BE2C (cell line): ENCODE results near the gene KCNE1.
A peak's percentile ranks its signal among the peaks of the same experiment; 100 is the strongest.

Experiments used
- DNase-seq: peaks from one replicate; pipeline ENCODE4 v3.0.0-alpha.2; 2020
- H3K27me3 ChIP-seq: fragments of 250-450 bp; sonication (Bioruptor Pico); 2 replicates; pipeline ENCODE4 v1.5.1; 2020; ENCODE audit warnings: mild to moderate bottlenecking
- H3K36me3 ChIP-seq: fragments of 250-450 bp; sonication (Bioruptor Pico); 2 replicates; pipeline ENCODE4 v1.5.1; 2020; ENCODE audit warnings: mild to moderate bottlenecking
- H3K4me1 ChIP-seq: fragments of 250-450 bp; sonication (Bioruptor Pico); 2 replicates; pipeline ENCODE4 v1.5.1; 2020
- H3K4me3 ChIP-seq: 2 replicates; pipeline ENCODE4 v1.5.1; 2011; ENCODE audit warnings: low read depth, low read length
- H3K9me3 ChIP-seq: fragments of 250-450 bp; sonication (Bioruptor Pico); 2 replicates; pipeline ENCODE4 v1.5.1; 2020
- TF ChIP-seq, protein P1 (sequence below): IDR thresholded peaks from 2 replicates; pipeline ENCODE4 v1.5.1; 2012; ENCODE audit warnings: mild to moderate bottlenecking, low read depth, low read length

KCNE1 gene

DNA sequence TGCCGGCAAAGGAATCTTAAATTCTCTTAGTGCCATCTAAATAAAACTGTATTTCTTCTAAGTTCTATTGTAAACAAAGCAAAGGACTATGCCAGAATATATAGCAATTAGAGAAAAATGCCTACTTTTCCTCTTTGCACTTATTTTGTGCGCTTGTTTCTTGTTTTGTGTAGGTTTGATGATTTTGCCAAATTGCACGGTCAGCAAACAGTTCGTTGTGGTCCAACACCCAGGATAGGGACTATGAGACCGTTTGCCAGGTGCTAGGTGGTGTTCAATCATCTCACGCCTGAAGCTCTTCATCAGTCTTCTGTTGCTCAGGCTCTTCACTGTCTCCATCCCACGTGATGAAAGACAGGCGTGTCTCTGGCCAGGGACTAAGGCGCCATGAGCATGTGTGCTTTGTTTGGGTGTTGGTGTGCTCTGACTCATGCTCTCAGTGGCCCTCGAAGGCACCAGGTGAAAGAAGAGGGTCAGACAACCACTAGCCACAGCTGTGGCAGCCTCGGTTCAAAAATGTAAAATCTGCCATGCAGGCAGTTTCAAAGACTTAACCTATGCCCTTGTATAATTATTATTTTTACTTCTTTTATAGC lies 36.9 kb upstream of the KCNE1 start:
- H3K9me3 ChIP-seq: no peaks in the 10 kb centered on the region; the same call in 1 of the 2 replicates
- DNase-seq: no peak
- no peak overlapping the region for H3K4me3 ChIP-seq
- TF ChIP-seq, protein P1, sequence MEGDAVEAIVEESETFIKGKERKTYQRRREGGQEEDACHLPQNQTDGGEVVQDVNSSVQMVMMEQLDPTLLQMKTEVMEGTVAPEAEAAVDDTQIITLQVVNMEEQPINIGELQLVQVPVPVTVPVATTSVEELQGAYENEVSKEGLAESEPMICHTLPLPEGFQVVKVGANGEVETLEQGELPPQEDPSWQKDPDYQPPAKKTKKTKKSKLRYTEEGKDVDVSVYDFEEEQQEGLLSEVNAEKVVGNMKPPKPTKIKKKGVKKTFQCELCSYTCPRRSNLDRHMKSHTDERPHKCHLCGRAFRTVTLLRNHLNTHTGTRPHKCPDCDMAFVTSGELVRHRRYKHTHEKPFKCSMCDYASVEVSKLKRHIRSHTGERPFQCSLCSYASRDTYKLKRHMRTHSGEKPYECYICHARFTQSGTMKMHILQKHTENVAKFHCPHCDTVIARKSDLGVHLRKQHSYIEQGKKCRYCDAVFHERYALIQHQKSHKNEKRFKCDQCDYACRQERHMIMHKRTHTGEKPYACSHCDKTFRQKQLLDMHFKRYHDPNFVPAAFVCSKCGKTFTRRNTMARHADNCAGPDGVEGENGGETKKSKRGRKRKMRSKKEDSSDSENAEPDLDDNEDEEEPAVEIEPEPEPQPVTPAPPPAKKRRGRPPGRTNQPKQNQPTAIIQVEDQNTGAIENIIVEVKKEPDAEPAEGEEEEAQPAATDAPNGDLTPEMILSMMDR: no peak
- H3K4me1 ChIP-seq: no peaks in the 10 kb centered on the region
- no peaks in the 10 kb centered on the region for H3K36me3 ChIP-seq
- no peaks in the 10 kb centered on the region for H3K27me3 ChIP-seq

- no peaks in the 10 kb centered on the region for H3K27me3 ChIP-seq
- no peaks in the 10 kb centered on the region for H3K4me1 ChIP-seq
- TF ChIP-seq, protein P1: no peak
- DNase-seq: no peak
- no peaks in the 10 kb centered on the region for H3K36me3 ChIP-seq
- no peak overlapping the region for H3K4me3 ChIP-seq
- no peaks in the 10 kb centered on the region; the same call in 1 of the 2 replicates for H3K9me3 ChIP-seq
Observed at GRCh38 chr21:34546542-34546941, 34.5 kb upstream of the KCNE1 start.

GRCh38 chr21:34545079-34545884 lies 33.3 kb upstream of the KCNE1 start:
- TF ChIP-seq, protein P1: no peak
- no peak for DNase-seq
- no peaks in the 10 kb centered on the region for H3K36me3 ChIP-seq
- H3K27me3 ChIP-seq: no peaks in the 10 kb centered on the region
- no peak overlapping the region for H3K4me3 ChIP-seq
- H3K9me3 ChIP-seq: no peaks in the 10 kb centered on the region; the same call in 1 of the 2 replicates
- no peaks in the 10 kb centered on the region for H3K4me1 ChIP-seq

DNA sequence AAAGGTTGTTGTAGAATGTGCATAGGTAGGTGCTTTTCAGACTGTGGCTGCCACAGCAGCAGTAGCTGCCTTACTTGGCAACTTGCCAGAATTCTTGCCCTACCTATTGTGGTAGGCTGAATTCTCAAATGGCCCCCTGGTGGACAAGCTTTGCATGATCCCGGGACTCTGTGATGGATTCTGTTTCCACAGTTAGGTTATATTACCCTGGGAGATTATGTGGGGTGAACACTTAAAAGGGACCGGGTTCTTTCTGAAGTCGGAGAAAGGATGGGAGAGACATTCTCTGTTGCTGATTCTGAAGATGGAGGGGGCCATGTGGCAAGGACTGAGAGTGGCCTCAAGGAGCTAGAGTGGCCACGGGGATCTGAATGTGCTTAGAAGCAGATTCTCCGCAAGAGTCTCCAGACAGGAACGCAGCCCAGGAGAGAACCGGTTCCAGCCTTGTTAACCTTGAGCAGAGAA lies 32.1 kb upstream of the KCNE1 start:
- H3K9me3 ChIP-seq: no peaks in the 10 kb centered on the region; the same call in 1 of the 2 replicates
- TF ChIP-seq, protein P1: peak; percentile 89
- H3K27me3 ChIP-seq: no peaks in the 10 kb centered on the region
- no peaks in the 10 kb centered on the region for H3K36me3 ChIP-seq
- no peak overlapping the region for H3K4me3 ChIP-seq
- DNase-seq: peak; percentile 88
- H3K4me1 ChIP-seq: no peaks in the 10 kb centered on the region

GRCh38 chr21:34543017-34543416 lies 31.0 kb upstream of the KCNE1 start:
- Histone ChIP-seq H3K4me1 (no peaks in the 10 kb centered on the region), H3K9me3 (no peaks in the 10 kb centered on the region; the same call in 1 of the 2 replicates), H3K27me3 (no peaks in the 10 kb centered on the region), H3K36me3 (no peaks in the 10 kb centered on the region), H3K4me3 (no peak overlapping the region)
- TF ChIP-seq, protein P1: no peak
- no peak for DNase-seq

- no peaks in the 10 kb centered on the region for H3K36me3 ChIP-seq
- TF ChIP-seq, protein P1: no peak
- no peaks in the 10 kb centered on the region for H3K27me3 ChIP-seq
- H3K4me1 ChIP-seq: no peaks in the 10 kb centered on the region
- DNase-seq: no peak
- no peaks in the 10 kb centered on the region; the same call in 1 of the 2 replicates for H3K9me3 ChIP-seq
- no peak overlapping the region for H3K4me3 ChIP-seq
Observed at GRCh38 chr21:34540206-34540605, 28.2 kb upstream of the KCNE1 start.
